Measurements from ENCODE around the gene ERG.

ERG gene

GRCh38 chr21:38395581-38395980 is 102.7 kb downstream of the ERG start:
- no peak overlapping the region for H3K27ac ChIP-seq
- TF ChIP-seq CTCF (IDR thresholded peaks at IDR 0.05), result no peak
- DNase-seq (ENCODE audit: low spot score), result no peak
- no peak overlapping the region for H3K4me3 ChIP-seq

DNA sequence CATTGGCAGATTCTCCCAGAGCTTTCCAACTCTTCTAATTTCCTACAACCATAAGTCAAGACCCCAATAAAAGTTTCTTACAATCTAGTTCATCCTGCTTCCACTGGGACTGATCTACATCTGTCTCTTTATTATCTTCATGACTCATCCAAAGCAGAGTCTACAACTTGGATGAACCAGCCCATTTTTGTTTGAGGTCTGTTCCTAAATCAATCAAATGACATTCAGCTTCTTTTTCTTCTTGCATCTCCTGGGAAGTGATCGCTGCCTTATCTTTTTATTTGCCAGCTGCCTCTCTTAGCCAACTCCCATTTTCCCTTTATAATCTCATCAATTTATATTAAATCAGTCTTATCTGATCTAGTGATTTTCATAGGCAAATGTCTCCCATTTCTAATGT is 105.6 kb downstream of the ERG start:
- TF ChIP-seq CTCF (IDR thresholded peaks at IDR 0.05), result no peak
- DNase-seq (ENCODE audit: low spot score), result no peak
- Histone ChIP-seq H3K27ac (no peak overlapping the region), H3K4me3 (no peak overlapping the region)

DNA sequence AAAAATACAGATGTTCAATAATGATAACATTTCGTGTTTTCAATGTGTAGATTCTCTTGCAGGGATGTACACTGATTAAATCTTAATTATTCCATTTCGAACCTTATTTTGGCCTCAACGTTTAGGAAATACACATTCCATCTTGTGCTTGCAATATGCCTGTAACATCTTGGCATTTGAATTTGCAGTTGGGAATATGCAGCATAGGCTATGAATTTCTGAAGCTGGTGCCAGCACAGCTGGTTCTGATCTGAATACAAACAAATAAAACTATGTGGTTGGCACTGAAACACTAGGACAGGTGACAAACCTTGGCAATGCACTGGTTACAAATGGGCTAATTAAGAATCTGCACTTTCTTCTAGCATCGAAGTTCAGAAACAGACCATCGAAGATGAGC is 108.4 kb downstream of the ERG start:
- no peak for DNase-seq (ENCODE audit: low spot score)

DNA sequence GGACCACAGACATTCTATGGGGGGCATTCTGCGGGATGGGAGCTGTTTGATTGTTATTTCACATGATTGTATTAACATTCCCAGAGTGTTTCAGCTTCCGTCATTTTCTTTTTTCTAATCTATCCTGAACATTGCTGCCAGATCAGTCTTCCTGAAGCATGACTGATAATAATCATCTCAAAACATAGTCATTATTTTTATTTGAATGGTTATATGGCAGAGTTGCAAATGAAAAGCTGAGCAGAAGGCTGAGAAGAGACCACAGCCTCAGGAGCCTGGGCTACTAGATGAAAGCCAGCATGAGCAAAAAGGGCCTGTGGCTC is 109.0 kb downstream of the ERG start:
- Histone ChIP-seq H3K4me3 (no peak overlapping the region), H3K27ac (no peak overlapping the region)
- no peak for TF ChIP-seq CTCF (IDR thresholded peaks at IDR 0.05)
- no peak for DNase-seq (ENCODE audit: low spot score)

More for the DNA sequence above, 108.4 kb downstream of the ERG start:
- Histone ChIP-seq H3K27ac (no peak overlapping the region), H3K4me3 (no peak overlapping the region)
- no peak for TF ChIP-seq CTCF (IDR thresholded peaks at IDR 0.05)

DNA sequence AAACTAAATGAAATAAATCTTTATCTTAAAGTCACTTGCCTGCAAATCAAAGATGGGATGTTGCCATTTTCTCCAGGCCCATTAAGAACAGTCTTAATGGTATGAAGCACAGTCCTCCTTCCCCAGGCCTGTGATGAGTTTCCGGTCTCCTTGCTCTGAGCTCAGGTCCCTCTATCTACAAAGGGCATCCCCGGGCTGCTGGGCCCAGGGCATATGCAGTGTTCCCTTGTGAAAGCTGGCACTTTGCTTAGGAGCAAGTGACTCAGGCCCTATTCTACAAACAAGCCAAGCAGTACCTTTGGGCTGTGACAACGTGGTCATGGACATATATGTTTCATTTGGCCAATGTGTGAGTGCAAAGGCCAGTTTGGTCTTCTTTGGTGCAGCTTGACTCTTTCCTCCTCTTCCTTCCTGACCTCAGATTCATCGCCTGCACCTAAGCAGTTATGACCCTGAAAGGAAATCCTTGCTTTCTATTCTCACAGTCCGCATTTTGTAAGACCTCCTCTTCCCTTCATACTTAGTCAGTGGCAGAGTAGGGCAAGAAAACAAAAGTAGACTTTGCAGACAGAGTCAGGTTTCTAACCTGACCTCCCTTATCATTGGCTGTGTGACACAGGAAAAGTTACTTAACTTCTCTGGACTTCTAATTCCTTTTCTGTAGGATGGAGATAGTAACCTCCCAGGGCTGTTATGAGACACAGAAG is 109.5 kb downstream of the ERG start:
- DNase-seq (ENCODE audit: low spot score), result no peak
- no peak for TF ChIP-seq CTCF (IDR thresholded peaks at IDR 0.05)
- H3K27ac ChIP-seq, result no peak overlapping the region
- no peak overlapping the region for H3K4me3 ChIP-seq

DNA sequence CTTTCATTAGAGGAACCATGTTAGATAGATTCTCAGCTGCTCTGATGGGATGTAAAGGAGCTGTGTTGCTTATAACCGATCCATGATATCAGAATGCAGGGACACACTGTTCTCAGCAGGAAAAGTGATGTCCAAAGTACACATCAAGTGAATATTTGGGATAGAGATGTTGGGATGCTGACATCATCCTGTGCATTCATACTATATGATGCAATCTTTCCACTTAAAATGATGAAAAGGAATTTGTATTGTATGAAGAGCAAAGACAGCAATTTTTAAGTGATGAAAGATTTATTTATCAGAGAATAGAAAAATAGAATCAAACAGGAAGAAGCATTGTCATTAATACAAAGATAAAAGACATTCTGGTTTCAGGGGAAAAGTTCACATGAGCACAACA is 110.1 kb downstream of the ERG start:
- Histone ChIP-seq H3K4me3 (no peak overlapping the region), H3K27ac (no peak overlapping the region)
- no peak for DNase-seq (ENCODE audit: low spot score)

More for the DNA sequence above, 110.1 kb downstream of the ERG start:
- TF ChIP-seq CTCF (IDR thresholded peaks at IDR 0.05), result no peak
